HEK293 (cell line): ENCODE results near the gene ST6GAL1.
A peak's percentile ranks its signal among the peaks of the same experiment; 100 is the strongest.

Experiments used
- CTCF ChIA-PET: fragments of 350-600 bp; formaldehyde crosslinking; extraction: SDS; loops from one replicate; lab custom pipeline; 2021; ENCODE audit warnings: antibody characterized with exemption; lab: Yijun Ruan, JAX
- POLR2A ChIA-PET: fragments of 300-600 bp; formaldehyde crosslinking; extraction: SDS; loops from one replicate; lab custom pipeline; 2020; ENCODE audit warnings: antibody characterized with exemption, inconsistent platforms; lab: Yijun Ruan, JAX
- H3K27ac ChIP-seq: fragments of 200-500 bp; sonication (Bioruptor generic); 2 replicates; pipeline ENCODE4 v1.5.1; 2014; ENCODE audit warnings: low read depth, low read length, control low read depth, inconsistent platforms; ENCODE audit errors: extremely low read depth
- H3K36me3 ChIP-seq, 2 experiments: fragments of 200-500 bp in 1 of 2; sonication (Bioruptor generic) in 1 of 2; 1 replicate in 1 of 2; 2 replicates in 1 of 2; pipeline ENCODE4 v1.5.1; 2014 to 2017; ENCODE audit warnings: inconsistent platforms in 2 of 2, low read length in 2 of 2; ENCODE audit not compliant: control insufficient read depth in 2 of 2, insufficient read depth in 1 of 2
- H3K4me1 ChIP-seq: fragments of 200-500 bp; sonication (Bioruptor generic); 2 replicates; pipeline ENCODE4 v1.5.1; 2014; ENCODE audit warnings: mild to moderate bottlenecking, low read length, inconsistent platforms; ENCODE audit not compliant: control insufficient read depth, insufficient read depth
- H3K4me3 ChIP-seq: 2 replicates; pipeline ENCODE4 v1.5.1; 2011; ENCODE audit warnings: low read depth, mild to moderate bottlenecking, control low read depth, low read length, moderate library complexity
- H3K9me3 ChIP-seq: fragments of 200-500 bp; sonication (Bioruptor generic); 2 replicates; pipeline ENCODE4 v1.5.1; 2014; ENCODE audit warnings: low read depth, low read length, inconsistent platforms; ENCODE audit not compliant: control insufficient read depth, insufficient read depth
- FEZF1 ChIP-seq: fragments of 450-650 bp; formaldehyde crosslinking; IDR thresholded peaks from 2 replicates; pipeline ENCODE4 v1.5.1; 2016; ENCODE audit warnings: missing biosample characterization, missing genetic modification characterization
- GLI2 ChIP-seq: fragments of 450-650 bp; formaldehyde crosslinking; IDR thresholded peaks from 2 replicates; pipeline ENCODE4; 2017; ENCODE audit warnings: missing biosample characterization, missing genetic modification characterization, low read depth, borderline replicate concordance
- SETDB1 ChIP-seq: IDR thresholded peaks from one replicate; pipeline ENCODE4 v1.6.1; 2017; ENCODE audit warnings: mild to moderate bottlenecking, low read length, moderate library complexity, mixed read lengths; ENCODE audit not compliant: insufficient read length
- YY1 ChIP-seq: fragments of 450-650 bp; formaldehyde crosslinking; IDR thresholded peaks from 2 replicates; pipeline ENCODE4 v1.5.1; 2018; ENCODE audit warnings: missing biosample characterization, missing genetic modification characterization
- ZBTB20 ChIP-seq: fragments of 450-650 bp; formaldehyde crosslinking; IDR thresholded peaks from 2 replicates; pipeline ENCODE4 v1.5.1; 2016; ENCODE audit warnings: missing biosample characterization, missing genetic modification characterization
- ZNF2 ChIP-seq: fragments of 450-650 bp; formaldehyde crosslinking; IDR thresholded peaks from 2 replicates; pipeline ENCODE4 v1.5.1; 2016; ENCODE audit warnings: missing biosample characterization, missing genetic modification characterization
- ZNF350 ChIP-seq: fragments of 450-650 bp; formaldehyde crosslinking; IDR thresholded peaks from 2 replicates; pipeline ENCODE4 v1.5.0; 2017; ENCODE audit warnings: missing biosample characterization, mild to moderate bottlenecking, missing genetic modification characterization
- ZNF394 ChIP-seq: fragments of 450-650 bp; formaldehyde crosslinking; IDR thresholded peaks from 2 replicates; pipeline ENCODE4 v1.5.1; 2016; ENCODE audit warnings: missing biosample characterization, missing genetic modification characterization, mild to moderate bottlenecking, moderate library complexity, borderline replicate concordance
- ZNF544 ChIP-seq: fragments of 450-650 bp; formaldehyde crosslinking; IDR thresholded peaks from 2 replicates; pipeline ENCODE4 v1.5.0; 2017; ENCODE audit warnings: missing biosample characterization, missing genetic modification characterization
- ZNF654 ChIP-seq: fragments of 450-650 bp; formaldehyde crosslinking; IDR thresholded peaks from 2 replicates; pipeline ENCODE4 v1.5.1; 2016; ENCODE audit warnings: low read depth, missing biosample characterization, missing genetic modification characterization
- ZNF664 ChIP-seq: fragments of 450-650 bp; formaldehyde crosslinking; IDR thresholded peaks from 2 replicates; pipeline ENCODE4 v1.5.1; 2016; ENCODE audit warnings: missing biosample characterization, missing genetic modification characterization
- ZNF747 ChIP-seq: fragments of 450-650 bp; formaldehyde crosslinking; IDR thresholded peaks from 2 replicates; pipeline ENCODE4 v1.5.1; 2016; ENCODE audit warnings: missing biosample characterization, missing genetic modification characterization
- ZNF830 ChIP-seq: fragments of 450-650 bp; IDR thresholded peaks from 2 replicates; pipeline ENCODE4 v1.5.0; 2018; ENCODE audit warnings: missing biosample characterization, missing genetic modification characterization, low read depth, mild to moderate bottlenecking, moderate library complexity
- TF ChIP-seq, protein P1 (sequence below): IDR thresholded peaks from 2 replicates; pipeline ENCODE4 v1.6.1; 2011; ENCODE audit warnings: mild to moderate bottlenecking, low read depth, low read length, borderline replicate concordance
- TF ChIP-seq, protein P2 (sequence below): fragments of 450-650 bp; formaldehyde crosslinking; IDR thresholded peaks from 2 replicates; pipeline ENCODE4 v1.5.1; 2016; ENCODE audit warnings: missing biosample characterization, missing genetic modification characterization
- TF ChIP-seq, protein P3 (sequence below): fragments of 450-650 bp; formaldehyde crosslinking; IDR thresholded peaks from 2 replicates; pipeline ENCODE4 v1.5.1; 2016; ENCODE audit warnings: missing biosample characterization, missing genetic modification characterization, borderline replicate concordance
- TF ChIP-seq, protein P4 (sequence below): fragments of 450-650 bp; formaldehyde crosslinking; conservative IDR thresholded peaks from 2 replicates; pipeline ENCODE4 v1.5.1; 2016; ENCODE audit warnings: low read depth, missing biosample characterization, missing genetic modification characterization

The ST6GAL1 gene

DNA sequence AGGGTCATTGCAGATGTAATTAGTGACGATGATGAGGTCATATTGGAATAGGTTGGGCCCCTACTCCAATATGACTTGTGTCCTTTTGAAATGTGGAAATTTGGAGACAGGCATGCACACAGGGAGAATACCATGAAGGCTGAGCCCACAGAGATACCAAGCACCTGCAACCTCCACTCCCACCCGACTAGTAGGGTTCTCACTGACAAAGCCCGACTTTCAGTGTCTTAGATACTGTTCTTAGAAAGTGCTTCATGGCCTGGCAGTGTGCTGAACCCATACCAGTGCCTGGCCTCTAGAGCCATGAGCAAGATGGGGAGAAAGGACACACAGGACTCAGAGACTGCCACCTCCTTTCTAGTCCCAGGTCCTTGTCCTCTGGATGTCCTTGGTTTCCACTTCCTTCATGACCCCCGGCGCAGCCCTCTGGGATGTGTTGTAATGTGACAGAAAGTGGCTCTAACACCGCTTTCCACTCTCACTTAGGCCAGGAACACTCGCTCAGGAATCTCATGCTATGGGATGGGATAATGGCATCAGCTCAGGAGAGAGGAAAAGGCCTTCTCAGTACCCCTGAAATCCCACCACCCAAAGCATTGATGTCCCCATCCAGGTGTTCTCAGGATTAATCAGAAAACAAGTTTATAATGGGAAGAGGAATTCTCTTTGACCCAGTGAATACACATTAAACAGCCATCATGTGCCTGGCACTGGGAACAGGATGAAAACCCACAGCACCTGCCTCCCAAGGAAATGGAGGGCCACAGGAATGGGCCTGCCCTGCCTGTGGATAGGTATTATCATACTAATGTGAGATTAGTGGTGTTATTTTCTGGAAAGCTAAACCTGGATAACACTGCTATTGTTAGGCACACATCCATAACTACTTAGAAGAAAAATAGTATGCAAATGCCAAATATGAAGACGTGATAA, 149.0 kb downstream of the ST6GAL1 start:
- H3K4me1 ChIP-seq, result no peaks in the 10 kb centered on the region
- CTCF ChIA-PET, result no interaction called here
- H3K9me3 ChIP-seq, result no peaks in the 10 kb centered on the region
- H3K36me3 ChIP-seq, result no peaks in the 10 kb centered on the region
- TF ChIP-seq ZNF394 (tag by site-specific recombination), result no peak
- no peak for TF ChIP-seq ZNF350 (tag by site-specific recombination)
- TF ChIP-seq, protein P1, sequence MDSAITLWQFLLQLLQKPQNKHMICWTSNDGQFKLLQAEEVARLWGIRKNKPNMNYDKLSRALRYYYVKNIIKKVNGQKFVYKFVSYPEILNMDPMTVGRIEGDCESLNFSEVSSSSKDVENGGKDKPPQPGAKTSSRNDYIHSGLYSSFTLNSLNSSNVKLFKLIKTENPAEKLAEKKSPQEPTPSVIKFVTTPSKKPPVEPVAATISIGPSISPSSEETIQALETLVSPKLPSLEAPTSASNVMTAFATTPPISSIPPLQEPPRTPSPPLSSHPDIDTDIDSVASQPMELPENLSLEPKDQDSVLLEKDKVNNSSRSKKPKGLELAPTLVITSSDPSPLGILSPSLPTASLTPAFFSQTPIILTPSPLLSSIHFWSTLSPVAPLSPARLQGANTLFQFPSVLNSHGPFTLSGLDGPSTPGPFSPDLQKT, result no peak
- TF ChIP-seq ZNF747 (tag by site-specific recombination), result no peak
- no peak for TF ChIP-seq ZBTB20 (tag by site-specific recombination)
- no peak for TF ChIP-seq YY1 (tag by site-specific recombination)
- TF ChIP-seq ZNF664 (tag by site-specific recombination), result no peak
- TF ChIP-seq GLI2 (tag by site-specific recombination), result no peak
- POLR2A ChIA-PET, result no interaction called here
- no peak overlapping the region for H3K4me3 ChIP-seq
- H3K27ac ChIP-seq, result no peak overlapping the region

DNA sequence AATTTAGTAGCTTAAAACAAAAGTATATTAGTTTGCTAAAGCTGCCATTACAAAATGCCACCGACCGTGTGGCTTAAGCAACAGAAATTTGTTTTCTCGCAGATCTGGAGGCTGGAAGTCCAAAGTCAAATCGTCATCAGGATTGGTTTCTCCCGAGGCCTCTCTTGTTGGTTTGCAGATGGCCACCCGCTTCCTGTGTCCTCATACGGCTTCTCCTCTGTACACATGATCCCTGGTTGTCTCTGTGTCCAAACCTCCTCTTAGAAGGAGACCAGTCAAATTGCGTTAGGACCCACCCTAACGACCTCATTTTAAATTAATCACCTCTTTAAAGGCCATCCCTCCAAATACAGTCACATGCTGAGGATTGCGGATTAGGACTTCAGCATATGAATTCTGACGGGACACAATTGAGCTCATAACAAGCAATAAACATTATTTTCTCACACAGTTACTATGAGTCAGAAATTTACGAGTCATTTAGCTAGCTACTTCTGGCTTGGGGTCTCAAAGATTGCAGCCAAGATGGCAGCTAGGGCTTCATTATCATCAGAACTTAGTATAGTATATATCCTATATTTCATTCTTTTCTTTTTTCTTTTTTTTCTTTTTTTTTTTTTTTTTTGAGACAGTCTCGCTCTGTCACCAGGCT, 150.6 kb downstream of the ST6GAL1 start:
- ChIA-PET POLR2A (no interaction called here), CTCF (no interaction called here)
- Histone ChIP-seq H3K4me3 (no peak overlapping the region), H3K9me3 (no peaks in the 10 kb centered on the region), H3K36me3 (no peaks in the 10 kb centered on the region), H3K4me1 (no peaks in the 10 kb centered on the region), H3K27ac (no peak overlapping the region)
- TF ChIP-seq ZNF830 (tag by site-specific recombination), result no peak
- TF ChIP-seq ZNF2 (tag by site-specific recombination), result no peak
- peak; percentile 17 for TF ChIP-seq SETDB1

DNA sequence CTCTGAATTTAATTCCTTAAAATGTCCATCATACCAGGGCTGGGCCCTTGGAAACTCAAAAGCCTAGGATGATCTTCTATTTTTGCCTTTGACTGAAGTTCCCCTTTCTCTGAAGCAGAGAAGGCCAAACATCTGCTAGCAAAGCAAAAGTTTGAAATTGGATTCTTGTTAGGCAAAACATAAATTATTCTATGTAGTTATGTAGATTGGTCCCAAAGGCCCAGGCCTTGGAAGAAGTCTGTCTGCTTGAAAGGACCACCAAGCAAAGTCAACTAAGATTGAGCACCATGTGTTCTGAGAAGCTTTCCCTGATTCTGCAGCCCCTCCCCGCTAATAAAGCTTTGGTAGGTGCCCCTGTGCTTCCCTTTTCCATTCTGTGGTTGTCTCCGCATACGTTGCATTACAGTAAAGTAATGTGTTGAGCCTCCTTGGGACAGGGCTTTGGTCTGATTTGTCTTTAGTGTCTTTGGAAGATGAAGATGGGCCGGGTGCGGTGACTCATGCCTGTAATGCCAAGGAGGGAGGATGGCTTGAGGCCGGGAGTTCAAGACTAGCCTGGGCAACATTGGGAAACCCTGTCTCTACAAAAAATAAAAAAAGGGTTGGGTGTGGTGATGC, 152.5 kb downstream of the ST6GAL1 start:
- Histone ChIP-seq H3K36me3 (no peaks in the 10 kb centered on the region), H3K9me3 (no peaks in the 10 kb centered on the region), H3K27ac (no peak overlapping the region), H3K4me1 (no peaks in the 10 kb centered on the region), H3K4me3 (no peak overlapping the region)
- ChIA-PET POLR2A (no interaction called here), CTCF (no interaction called here)
- TF ChIP-seq ZNF654 (tag by site-specific recombination) (no peak), ZNF544 (no peak), FEZF1 (no peak)
- TF ChIP-seq, protein P2, sequence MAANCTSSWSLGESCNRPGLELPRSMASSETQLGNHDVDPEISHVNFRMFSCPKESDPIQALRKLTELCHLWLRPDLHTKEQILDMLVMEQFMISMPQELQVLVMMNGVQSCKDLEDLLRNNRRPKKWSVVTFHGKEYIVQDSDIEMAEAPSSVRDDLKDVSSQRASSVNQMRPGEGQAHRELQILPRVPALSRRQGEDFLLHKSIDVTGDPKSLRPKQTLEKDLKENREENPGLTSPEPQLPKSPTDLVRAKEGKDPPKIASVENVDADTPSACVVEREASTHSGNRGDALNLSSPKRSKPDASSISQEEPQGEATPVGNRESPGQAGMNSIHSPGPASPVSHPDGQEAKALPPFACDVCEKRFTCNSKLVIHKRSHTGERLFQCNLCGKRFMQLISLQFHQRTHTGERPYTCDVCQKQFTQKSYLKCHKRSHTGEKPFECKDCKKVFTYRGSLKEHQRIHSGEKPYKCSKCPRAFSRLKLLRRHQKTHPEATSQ (tag by site-specific recombination), result no peak
- TF ChIP-seq, protein P3, sequence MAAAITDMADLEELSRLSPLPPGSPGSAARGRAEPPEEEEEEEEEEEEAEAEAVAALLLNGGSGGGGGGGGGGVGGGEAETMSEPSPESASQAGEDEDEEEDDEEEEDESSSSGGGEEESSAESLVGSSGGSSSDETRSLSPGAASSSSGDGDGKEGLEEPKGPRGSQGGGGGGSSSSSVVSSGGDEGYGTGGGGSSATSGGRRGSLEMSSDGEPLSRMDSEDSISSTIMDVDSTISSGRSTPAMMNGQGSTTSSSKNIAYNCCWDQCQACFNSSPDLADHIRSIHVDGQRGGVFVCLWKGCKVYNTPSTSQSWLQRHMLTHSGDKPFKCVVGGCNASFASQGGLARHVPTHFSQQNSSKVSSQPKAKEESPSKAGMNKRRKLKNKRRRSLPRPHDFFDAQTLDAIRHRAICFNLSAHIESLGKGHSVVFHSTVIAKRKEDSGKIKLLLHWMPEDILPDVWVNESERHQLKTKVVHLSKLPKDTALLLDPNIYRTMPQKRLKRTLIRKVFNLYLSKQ (tag by site-specific recombination), result no peak
- TF ChIP-seq, protein P4, sequence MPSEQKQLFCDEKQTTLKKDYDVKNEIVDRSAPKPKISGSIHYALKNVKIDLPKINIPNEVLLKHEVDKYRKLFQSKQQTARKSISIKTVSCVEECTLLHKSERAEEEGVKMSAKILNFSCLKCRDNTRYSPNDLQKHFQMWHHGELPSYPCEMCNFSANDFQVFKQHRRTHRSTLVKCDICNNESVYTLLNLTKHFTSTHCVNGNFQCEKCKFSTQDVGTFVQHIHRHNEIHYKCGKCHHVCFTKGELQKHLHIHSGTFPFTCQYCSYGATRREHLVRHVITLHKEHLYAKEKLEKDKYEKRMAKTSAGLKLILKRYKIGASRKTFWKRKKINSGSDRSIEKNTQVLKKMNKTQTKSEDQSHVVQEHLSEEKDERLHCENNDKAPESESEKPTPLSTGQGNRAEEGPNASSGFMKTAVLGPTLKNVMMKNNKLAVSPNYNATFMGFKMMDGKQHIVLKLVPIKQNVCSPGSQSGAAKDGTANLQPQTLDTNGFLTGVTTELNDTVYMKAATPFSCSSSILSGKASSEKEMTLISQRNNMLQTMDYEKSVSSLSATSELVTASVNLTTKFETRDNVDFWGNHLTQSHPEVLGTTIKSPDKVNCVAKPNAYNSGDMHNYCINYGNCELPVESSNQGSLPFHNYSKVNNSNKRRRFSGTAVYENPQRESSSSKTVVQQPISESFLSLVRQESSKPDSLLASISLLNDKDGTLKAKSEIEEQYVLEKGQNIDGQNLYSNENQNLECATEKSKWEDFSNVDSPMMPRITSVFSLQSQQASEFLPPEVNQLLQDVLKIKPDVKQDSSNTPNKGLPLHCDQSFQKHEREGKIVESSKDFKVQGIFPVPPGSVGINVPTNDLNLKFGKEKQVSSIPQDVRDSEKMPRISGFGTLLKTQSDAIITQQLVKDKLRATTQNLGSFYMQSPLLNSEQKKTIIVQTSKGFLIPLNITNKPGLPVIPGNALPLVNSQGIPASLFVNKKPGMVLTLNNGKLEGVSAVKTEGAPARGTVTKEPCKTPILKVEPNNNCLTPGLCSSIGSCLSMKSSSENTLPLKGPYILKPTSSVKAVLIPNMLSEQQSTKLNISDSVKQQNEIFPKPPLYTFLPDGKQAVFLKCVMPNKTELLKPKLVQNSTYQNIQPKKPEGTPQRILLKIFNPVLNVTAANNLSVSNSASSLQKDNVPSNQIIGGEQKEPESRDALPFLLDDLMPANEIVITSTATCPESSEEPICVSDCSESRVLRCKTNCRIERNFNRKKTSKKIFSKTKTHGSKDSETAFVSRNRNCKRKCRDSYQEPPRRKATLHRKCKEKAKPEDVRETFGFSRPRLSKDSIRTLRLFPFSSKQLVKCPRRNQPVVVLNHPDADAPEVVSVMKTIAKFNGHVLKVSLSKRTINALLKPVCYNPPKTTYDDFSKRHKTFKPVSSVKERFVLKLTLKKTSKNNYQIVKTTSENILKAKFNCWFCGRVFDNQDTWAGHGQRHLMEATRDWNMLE, result no peak
